CD4-positive, alpha-beta T cell treated with Interleukin-17A for 1 hour (primary cell): ENCODE results near the gene CMTM6.
"Not testable (repeated sequence)": the region's sequence is repeated elsewhere in the genome, so short reads cannot be mapped to it uniquely, and the experiment has no call there.

Experiments
- DNase-seq: peaks from one replicate; pipeline ENCODE4 v3.0.0-alpha.2; 2020

Gene CMTM6

GRCh38 chr3:32502118-32502945 lies at the start of gene CMTM6:
TSS of gene CMTM6 (minus strand) at chr3:32502852. CDS start at chr3:32502745, 107 bp downstream.
- DNase-seq, result peak; percentile 80

- DNase-seq, result no peak
Observed at GRCh38 chr3:32552013-32552412, 49.4 kb upstream of the CMTM6 start.

GRCh38 chr3:32551496-32551895 lies 48.8 kb upstream of the CMTM6 start:
- DNase-seq, result no peak

DNA sequence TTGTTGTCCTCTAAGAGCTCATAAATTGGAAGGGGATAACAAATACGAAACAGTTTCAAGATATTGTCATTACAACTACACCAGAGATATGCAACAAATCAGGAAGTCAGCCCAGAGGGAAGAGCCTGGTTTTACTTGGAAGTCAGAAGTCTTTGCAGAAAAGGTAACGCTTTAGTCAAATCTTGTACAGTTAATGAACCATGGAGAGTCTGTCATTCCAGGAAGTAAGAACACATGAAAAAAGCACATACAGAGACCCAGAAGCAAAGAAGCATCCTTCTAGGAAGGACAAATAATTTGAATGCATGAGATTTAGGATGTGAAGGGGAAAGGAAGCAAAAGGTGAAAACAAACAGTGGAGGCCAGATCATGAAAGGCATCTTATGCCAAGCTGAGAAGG lies 48.4 kb upstream of the CMTM6 start:
- DNase-seq, result no peak

DNA sequence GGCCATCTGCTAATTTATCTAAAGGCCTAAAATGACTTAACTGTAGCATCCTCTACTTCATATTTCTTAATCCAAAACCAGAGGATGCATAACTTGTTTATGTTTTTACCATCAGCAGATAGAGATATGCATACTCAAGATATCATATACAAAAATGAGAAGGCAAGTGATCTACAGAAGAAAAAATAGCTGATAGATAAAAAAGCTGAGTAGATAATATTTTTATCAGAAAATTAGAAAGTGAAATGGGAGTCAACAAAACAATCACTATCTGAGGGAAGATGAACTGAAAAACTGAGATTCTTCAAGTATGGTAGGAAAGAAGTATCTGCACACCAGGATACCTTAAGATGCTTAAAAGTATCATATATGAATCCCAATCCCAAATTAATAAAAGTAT lies 42.7 kb upstream of the CMTM6 start:
- no peak for DNase-seq

DNA sequence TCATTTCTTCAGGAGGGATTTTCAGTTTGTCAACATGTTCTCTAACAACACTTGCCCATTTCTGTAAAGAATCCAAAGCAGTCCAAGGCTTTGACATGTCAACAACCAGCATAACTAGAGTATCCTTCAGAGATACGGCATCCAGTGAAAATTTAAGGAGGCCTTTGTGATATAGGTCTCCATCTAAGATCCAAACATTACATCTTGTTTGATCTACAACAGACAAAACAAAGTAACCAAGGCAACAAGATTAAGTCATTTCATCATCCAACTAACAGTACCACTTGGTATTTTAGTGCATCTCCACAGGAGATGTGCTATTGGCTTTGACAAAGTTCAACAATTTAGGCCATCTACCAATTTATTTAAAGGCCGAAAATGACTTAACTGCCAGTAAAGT lies 42.2 kb upstream of the CMTM6 start:
- no peak for DNase-seq

GRCh38 chr3:32542807-32543206 lies 40.2 kb upstream of the CMTM6 start:
- no peak for DNase-seq

DNA sequence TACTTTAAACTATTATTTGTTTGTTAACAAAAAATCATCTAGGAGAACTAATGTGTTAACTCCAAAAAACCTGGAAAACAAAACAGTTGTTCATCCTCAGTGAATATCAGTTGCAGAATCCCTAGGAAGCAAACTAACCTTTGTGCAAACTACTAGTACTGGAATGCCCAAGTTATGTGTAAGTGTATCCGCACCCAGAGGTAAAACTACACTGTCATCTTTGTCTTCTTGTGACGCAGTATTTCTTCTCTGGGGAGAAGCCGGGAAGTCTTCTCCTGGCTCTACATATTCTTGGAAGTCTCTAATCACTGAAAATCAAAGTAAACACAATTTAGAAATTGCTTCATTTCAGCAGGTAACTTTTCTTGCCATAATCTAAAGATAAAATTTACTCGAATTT lies 38.2 kb upstream of the CMTM6 start:
- no peak for DNase-seq

DNA sequence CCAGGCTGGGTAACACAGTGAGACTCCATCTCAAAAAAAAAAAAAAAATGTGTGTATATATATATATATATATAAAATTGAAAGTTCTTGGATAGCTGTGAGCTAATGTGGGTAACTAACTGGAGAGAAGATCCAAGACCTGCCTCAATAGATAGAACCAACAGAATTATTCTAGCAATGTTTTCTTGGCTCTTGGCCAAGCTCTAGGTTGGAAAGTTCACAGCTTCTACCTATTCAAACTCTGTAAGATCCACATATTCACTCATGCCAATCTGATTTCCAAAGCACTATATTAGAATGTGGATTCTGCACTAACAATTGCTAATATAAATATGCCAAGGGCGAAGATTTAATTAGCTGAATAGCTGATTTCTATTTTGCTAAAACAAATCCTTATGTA lies 29.8 kb upstream of the CMTM6 start:
- DNase-seq, result no peak

DNA sequence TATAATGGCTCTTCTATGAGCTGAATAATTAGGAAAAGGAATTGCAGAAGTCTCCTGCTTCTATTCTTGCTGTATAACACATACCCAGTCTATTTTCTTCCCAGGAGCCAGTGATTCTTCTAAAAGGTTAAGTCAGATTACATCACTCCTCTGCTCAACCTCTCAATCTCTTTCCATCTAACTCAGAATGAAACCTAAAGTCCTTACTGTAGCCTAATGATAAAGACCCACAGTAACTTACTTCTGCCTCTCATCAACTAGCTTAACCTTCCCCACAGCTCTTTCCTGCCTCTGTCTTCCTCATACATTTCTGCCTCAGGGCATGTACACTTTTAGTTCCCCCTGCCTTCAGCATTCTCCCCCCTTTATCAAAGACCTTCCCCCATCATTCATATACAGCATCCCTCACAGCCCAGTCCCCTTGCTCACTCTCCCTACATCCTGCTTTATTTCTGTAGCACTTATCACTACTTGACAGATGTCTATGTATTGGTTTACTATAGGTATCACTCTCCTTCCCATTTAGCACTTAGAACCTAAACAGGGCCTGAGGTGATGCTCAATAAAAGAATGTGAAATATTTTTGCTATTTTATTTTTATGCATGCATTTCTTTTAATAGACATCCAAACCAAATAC lies 28.5 kb upstream of the CMTM6 start:
- no peak for DNase-seq

- DNase-seq, result no peak
Observed at GRCh38 chr3:32525720-32526119, 23.1 kb upstream of the CMTM6 start.

- DNase-seq, result no peak
Observed at GRCh38 chr3:32522682-32523081, 20.0 kb upstream of the CMTM6 start.

GRCh38 chr3:32518921-32519320 lies 16.3 kb upstream of the CMTM6 start:
- DNase-seq, result not testable (repeated sequence)

GRCh38 chr3:32516751-32517150 lies 14.1 kb upstream of the CMTM6 start:
- not testable (repeated sequence) for DNase-seq

DNA sequence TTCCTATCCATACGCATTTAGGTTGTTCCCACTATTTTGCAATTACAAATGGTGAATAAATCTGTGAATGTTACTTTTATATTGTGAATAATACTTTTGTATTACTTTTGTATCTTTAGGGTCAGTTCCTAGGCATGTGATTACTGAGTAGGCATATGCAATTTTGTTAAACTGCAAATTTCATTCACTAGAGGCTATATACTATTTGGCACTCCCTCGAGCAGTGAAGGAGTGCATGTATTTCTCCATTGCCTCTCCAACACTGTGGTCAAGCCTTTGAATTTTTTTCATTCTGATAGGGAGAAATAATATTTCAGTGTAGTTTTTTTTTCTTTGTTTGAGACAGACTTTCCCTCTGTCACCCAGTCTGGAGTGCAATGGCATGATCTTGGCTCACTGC lies 8.4 kb upstream of the CMTM6 start:
- DNase-seq, result no peak

- peak; percentile 76 for DNase-seq
Observed at GRCh38 chr3:32510075-32510724, 7.5 kb upstream of the CMTM6 start.

- no peak for DNase-seq
Observed at GRCh38 chr3:32508711-32509110, 6.1 kb upstream of the CMTM6 start.

DNA sequence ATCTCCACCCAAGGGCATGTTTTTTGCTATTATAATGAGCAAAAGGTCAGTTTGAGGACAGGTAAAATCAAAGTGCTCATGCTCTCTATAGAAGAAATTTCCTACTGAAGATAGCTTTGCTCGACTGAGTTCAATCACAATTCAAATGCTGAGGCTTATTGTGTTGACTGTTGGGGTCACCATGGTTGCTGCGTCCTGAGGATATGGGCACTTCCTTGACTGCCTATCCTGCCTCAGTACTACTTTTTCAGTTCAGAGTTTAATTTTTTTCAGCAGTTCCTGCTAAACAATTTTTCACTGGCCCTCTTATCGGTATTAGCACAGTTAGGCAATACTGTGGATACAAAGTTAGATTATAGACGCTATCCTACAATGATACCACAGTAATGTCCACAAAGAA lies 3.8 kb upstream of the CMTM6 start:
- DNase-seq, result no peak

DNA sequence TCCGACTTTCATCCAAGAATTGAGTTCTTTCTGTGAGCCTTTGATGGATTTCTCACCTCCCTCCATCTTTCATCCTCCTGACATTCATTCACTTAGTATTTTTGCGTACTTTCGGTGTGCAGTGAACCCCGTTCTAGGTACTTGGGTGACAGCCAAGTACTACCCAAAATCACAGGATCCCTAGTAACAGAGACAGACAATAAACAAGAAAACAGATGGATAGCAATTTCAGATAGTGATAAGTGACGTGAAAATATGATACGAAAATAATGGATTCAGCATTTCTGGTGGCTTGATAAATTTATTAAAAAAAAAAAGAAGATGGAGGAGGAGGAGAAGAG lies 264 bp upstream of the CMTM6 start:
- no peak for DNase-seq

DNA sequence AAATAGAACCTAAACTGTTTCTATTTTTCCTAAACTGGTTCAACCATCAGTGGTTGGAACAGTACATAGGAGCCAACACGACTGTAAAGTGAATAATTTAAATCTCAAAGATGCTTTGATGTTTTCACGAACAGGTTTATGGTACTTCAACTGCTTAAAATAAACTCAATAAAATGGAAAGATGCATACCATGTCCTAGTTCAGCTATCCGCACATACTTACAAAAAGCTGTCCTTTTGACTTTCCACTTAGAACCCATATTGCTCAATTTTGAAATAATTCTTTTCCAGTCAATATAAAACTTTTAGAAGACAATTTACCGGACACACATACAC lies 902 bp downstream of the CMTM6 start:
- DNase-seq, result no peak

- no peak for DNase-seq
Observed at GRCh38 chr3:32500880-32501782, 1.5 kb downstream of the CMTM6 start.

DNA sequence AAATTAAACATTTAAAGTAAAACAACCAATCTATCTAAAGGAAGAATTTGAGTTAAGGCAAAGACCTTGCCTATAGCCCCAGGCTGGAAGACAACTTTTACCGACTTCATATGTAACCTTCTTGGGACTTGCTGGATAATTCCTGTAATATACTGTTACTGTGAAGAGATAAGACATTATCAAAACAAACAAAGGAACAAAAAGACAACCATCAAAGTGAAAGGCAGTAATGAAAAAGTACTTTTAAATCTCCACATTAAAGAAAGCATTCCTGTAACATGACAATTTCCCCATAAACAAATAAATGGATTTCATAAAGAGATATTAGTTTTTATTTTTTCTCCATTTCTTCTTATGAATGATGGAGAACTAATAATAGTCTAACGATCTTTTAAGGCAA lies 2.4 kb downstream of the CMTM6 start:
- DNase-seq, result no peak

- no peak for DNase-seq
Observed at GRCh38 chr3:32499585-32499984, 3.1 kb downstream of the CMTM6 start.
